Measurements from ENCODE around the gene LIMK1. TPM values are rescaled to one million over a fixed set of nuclear protein-coding genes. Genes with fewer than 3 reads are reported as not detected.
A peak's percentile ranks its signal among the peaks of the same experiment; 100 is the strongest.

Gene LIMK1
- total and polyA plus RNA-seq, 2 of the 13 experiments (the other 11 are each of a cell fraction or from before 2014, with no cell fraction given): 8.9 to 18.8 TPM

- WGBS (ENCODE audit: low lambda C conversion rate): no CpG with 5 or more reads among the region's 5 CpGs
- FAIRE-seq: no peak
- CTCF ChIA-PET (ENCODE audit: low intra/inter-chr PET ratio, low total read pairs): no interaction called here
- TF ChIP-seq ZNF629 (CRISPR knock-in tag; conservative IDR thresholded peaks at IDR 0.05) (0 out of 2 replicates have a peak, but pooled peaks have one; percentile 46), TCF12 (IDR thresholded peaks at IDR 0.05) (no peak), TCF12 (CRISPR knock-in tag; IDR thresholded peaks at IDR 0.05) (no peak), SUZ12 (IDR thresholded peaks at IDR 0.05; ENCODE audit: low read depth, low read length) (no peak), AGO1 (IDR thresholded peaks at IDR 0.05; ENCODE audit: low read depth, low read length, poor library complexity, severe bottlenecking) (no peak)
- Histone ChIP-seq H3K9me3 (ENCODE audit: low read length) (no peaks in the 10 kb centered on the region), H3K4me1 (ENCODE audit: insufficient read depth, low read length) (peaks cover 8% of the 10 kb centered on the region; the same call in 1 of the 2 replicates), H3K79me2 (ENCODE audit: insufficient read depth, low read length) (no peaks in the 10 kb centered on the region), H3K4me2 (ENCODE audit: low read depth, low read length) (no peak overlapping the region), H3K36me3 (replicated peaks in 1 of 2; ENCODE audit: control insufficient read depth in 1 of 2, insufficient read depth in 2 of 2, low read length in 2 of 2) (no peaks in the 10 kb centered on the region), H3K4me3 (replicated peaks in 1 of 3; ENCODE audit: insufficient read depth in 1 of 3, low read depth in 2 of 3, low read length in 3 of 3) (no peak overlapping the region), H2AFZ (ENCODE audit: low read length) (no peak overlapping the region), H3K9ac (ENCODE audit: insufficient read depth, low read depth, low read length) (no peak overlapping the region), H4K20me1 (ENCODE audit: insufficient read depth, low read length) (peaks cover 3% of the 10 kb centered on the region; the same call in 1 of the 2 replicates), H3K27ac (ENCODE audit: extremely low read length, insufficient read depth, low read length) (no peak overlapping the region), H3K27me3 (ENCODE audit: control insufficient read depth in 1 of 2, insufficient read depth in 2 of 2, low read length in 2 of 2) (peaks cover 2 to 22% of the 10 kb centered on the region in 2 experiments; a peak in 3 of 5 replicates)
- POLR2A ChIA-PET: no interaction called here
- in situ Hi-C loops (cut with HindIII; ENCODE audit: extremely low pct_ligation_motif_present, low pct_unique_long_range_greater_than_20kb) (no loop called here), intact Hi-C loops (cut with micrococcal nuclease; ENCODE audit: unreplicated experiment) (no loop called here)
- ATAC-seq: no peak
- no TSS peak for BruUV-seq (replicated peaks)
- DNase-seq (ENCODE audit: low spot score): no peak
Measured at GRCh38 chr7:74047804-74048380, 35.7 kb upstream of the LIMK1 start.

- Histone ChIP-seq H2AFZ (ENCODE audit: low read length) (no peak overlapping the region), H3K4me2 (ENCODE audit: low read depth, low read length) (no peak overlapping the region), H3K4me3 (replicated peaks in 1 of 3; ENCODE audit: insufficient read depth in 1 of 3, low read depth in 2 of 3, low read length in 3 of 3) (no peak overlapping the region), H3K27ac (ENCODE audit: extremely low read length, insufficient read depth, low read length) (no peak overlapping the region), H3K9me3 (ENCODE audit: low read length) (no peaks in the 10 kb centered on the region), H3K4me1 (ENCODE audit: insufficient read depth, low read length) (peaks cover 8% of the 10 kb centered on the region; the same call in 1 of the 2 replicates), H3K27me3 (ENCODE audit: control insufficient read depth in 1 of 2, insufficient read depth in 2 of 2, low read length in 2 of 2) (peaks cover 0 to 14% of the 10 kb centered on the region in 2 experiments; a peak in 2 of 5 replicates), H3K9ac (ENCODE audit: insufficient read depth, low read depth, low read length) (no peak overlapping the region), H4K20me1 (ENCODE audit: insufficient read depth, low read length) (no peaks in the 10 kb centered on the region), H3K36me3 (replicated peaks in 1 of 2; ENCODE audit: control insufficient read depth in 1 of 2, insufficient read depth in 2 of 2, low read length in 2 of 2) (no peaks in the 10 kb centered on the region), H3K79me2 (ENCODE audit: insufficient read depth, low read length) (no peaks in the 10 kb centered on the region)
- WGBS (ENCODE audit: low lambda C conversion rate): 5% methylated on average over 2 of the region's 2 CpGs
- in situ Hi-C loops (cut with HindIII; ENCODE audit: extremely low pct_ligation_motif_present, low pct_unique_long_range_greater_than_20kb): no loop called here
- no peak for DNase-seq (ENCODE audit: low spot score)
- no peak for FAIRE-seq
- CTCF ChIA-PET (ENCODE audit: low intra/inter-chr PET ratio, low total read pairs): no interaction called here
- BruUV-seq (replicated peaks): no TSS peak
- intact Hi-C loops (cut with micrococcal nuclease; ENCODE audit: unreplicated experiment): no loop called here
- no peak for TF ChIP-seq ZNF720 (CRISPR knock-in tag; IDR thresholded peaks at IDR 0.05)
- no peak for TF ChIP-seq REPIN1 (CRISPR knock-in tag; IDR thresholded peaks at IDR 0.05; ENCODE audit: borderline replicate concordance, low read depth)
- TF ChIP-seq PPARG (CRISPR knock-in tag; conservative IDR thresholded peaks at IDR 0.05): no peak
- TF ChIP-seq ZNF713 (CRISPR knock-in tag; IDR thresholded peaks at IDR 0.05): no peak
- TF ChIP-seq KDM5A (IDR thresholded peaks at IDR 0.05; ENCODE audit: borderline replicate concordance, low read length): no peak
- no peak for TF ChIP-seq ZBTB21 (CRISPR knock-in tag; IDR thresholded peaks at IDR 0.05)
- TF ChIP-seq ZNF253 (CRISPR knock-in tag; IDR thresholded peaks at IDR 0.05; ENCODE audit: borderline replicate concordance): no peak
- no peak for TF ChIP-seq ZNF503 (CRISPR knock-in tag; IDR thresholded peaks at IDR 0.05)
- TF ChIP-seq SCMH1 (CRISPR knock-in tag; IDR thresholded peaks at IDR 0.05; ENCODE audit: borderline replicate concordance): no peak
- POLR2A ChIA-PET: no interaction called here
- ATAC-seq: no peak
Measured at GRCh38 chr7:74048999-74049599, 34.5 kb upstream of the LIMK1 start.

Data from HepG2 (cell line).